A204.1 (cell line): ENCODE results near the gene C6orf132.
"Not testable (repeated sequence)": the region's sequence is repeated elsewhere in the genome, so short reads cannot be mapped to it uniquely, and the experiment has no call there.

ENCODE experiments used
- FAIRE-seq: peaks from 2 replicates; lab custom pipeline; 2012; peaks lifted over from hg19 to GRCh38; lab: Jason Lieb, UNC

Gene C6orf132

GRCh38 chr6:42162812-42163211, 20.4 kb upstream of the C6orf132 start:
- FAIRE-seq: no peak

- no peak for FAIRE-seq
These were observed 20.0 kb upstream of the C6orf132 start for GRCh38 chr6:42162384-42162783.

- FAIRE-seq: no peak
These were observed 17.1 kb upstream of the C6orf132 start for GRCh38 chr6:42159431-42160024.

- FAIRE-seq: no peak
These were observed 16.2 kb upstream of the C6orf132 start for GRCh38 chr6:42158631-42159030.

GRCh38 chr6:42158011-42158410, 15.6 kb upstream of the C6orf132 start:
- no peak for FAIRE-seq

- FAIRE-seq: no peak
These were observed 14.2 kb upstream of the C6orf132 start for GRCh38 chr6:42156638-42157037.

GRCh38 chr6:42155293-42155692, 12.9 kb upstream of the C6orf132 start:
- no peak for FAIRE-seq

- FAIRE-seq: no peak
These were observed 12.2 kb upstream of the C6orf132 start for GRCh38 chr6:42154461-42155209.

- FAIRE-seq: no peak
These were observed 11.5 kb upstream of the C6orf132 start for GRCh38 chr6:42153921-42154320.

GRCh38 chr6:42152528-42153213, 10.3 kb upstream of the C6orf132 start:
- not testable (repeated sequence) for FAIRE-seq

GRCh38 chr6:42152024-42152423, 9.6 kb upstream of the C6orf132 start:
- no peak for FAIRE-seq

- no peak for FAIRE-seq
These were observed 7.8 kb upstream of the C6orf132 start for GRCh38 chr6:42150254-42150653.

- no peak for FAIRE-seq
These were observed 5.6 kb upstream of the C6orf132 start for GRCh38 chr6:42148058-42148457.

- no peak for FAIRE-seq
These were observed 4.7 kb upstream of the C6orf132 start for GRCh38 chr6:42147138-42147562.

- FAIRE-seq: no peak
These were observed 760 bp downstream of the C6orf132 start for GRCh38 chr6:42141603-42142117.

- FAIRE-seq: no peak
These were observed 1.4 kb downstream of the C6orf132 start for GRCh38 chr6:42140756-42141602.

GRCh38 chr6:42140032-42140431, 2.4 kb downstream of the C6orf132 start:
- FAIRE-seq: no peak

- no peak for FAIRE-seq
These were observed 3.5 kb downstream of the C6orf132 start for GRCh38 chr6:42138630-42139619.

GRCh38 chr6:42138190-42138589, 4.2 kb downstream of the C6orf132 start:
- FAIRE-seq: no peak

- FAIRE-seq: no peak
These were observed 5.1 kb downstream of the C6orf132 start for GRCh38 chr6:42137194-42137753.
